SK-N-SH treated with all-trans-retinoic acid at 6 μM for 48 hours (cell line): ENCODE results near the gene KLHL25.

Experiments
- ATAC-seq: fragments of 200-7000 bp; cut with Tn5 transposase; 3 replicates; pipeline ENCODE4 v1.9.1; 2020; ENCODE audit warnings: mild to moderate bottlenecking, moderate library complexity
- ARNTL ChIP-seq: fragments of 450-650 bp; formaldehyde crosslinking; IDR thresholded peaks from 2 replicates; pipeline ENCODE4 v1.5.0; 2020; ENCODE audit warnings: low read depth, mild to moderate bottlenecking, moderate library complexity, borderline replicate concordance
- BACH2 ChIP-seq: fragments of 250-450 bp; sonication (Bioruptor Pico); IDR thresholded peaks from 2 replicates; pipeline ENCODE4 v1.9.0; 2021; ENCODE audit warnings: mild to moderate bottlenecking, borderline replicate concordance
- CREB5 ChIP-seq: fragments of 250-450 bp; sonication (Bioruptor Pico); IDR thresholded peaks from 2 replicates; pipeline ENCODE4 v1.5.1; 2020; ENCODE audit warnings: low read depth, mild to moderate bottlenecking, moderate library complexity
- CSDC2 ChIP-seq: fragments of 250-450 bp; sonication (Bioruptor Pico); IDR thresholded peaks from 2 replicates; pipeline ENCODE4 v1.5.0; 2020; ENCODE audit warnings: mild to moderate bottlenecking, moderate library complexity
- CSRNP3 ChIP-seq: fragments of 250-450 bp; sonication (Bioruptor Pico); IDR thresholded peaks from 2 replicates; pipeline ENCODE4 v1.5.1; 2021; ENCODE audit warnings: mild to moderate bottlenecking, moderate library complexity
- ESRRG ChIP-seq: fragments of 250-450 bp; sonication (Bioruptor Pico); IDR thresholded peaks from 2 replicates; pipeline ENCODE4 v1.6.1; 2021; ENCODE audit warnings: mild to moderate bottlenecking
- RARB ChIP-seq: fragments of 250-450 bp; sonication (Bioruptor Pico); IDR thresholded peaks from 2 replicates; pipeline ENCODE4 v1.8.0; 2021; ENCODE audit warnings: mild to moderate bottlenecking, moderate library complexity
- SNAI2 ChIP-seq: fragments of 250-450 bp; sonication (Bioruptor Pico); IDR thresholded peaks from 2 replicates; pipeline ENCODE4 v1.5.0; 2020; ENCODE audit warnings: mild to moderate bottlenecking, moderate library complexity
- TOX ChIP-seq: fragments of 250-450 bp; sonication (Bioruptor Pico); IDR thresholded peaks from 2 replicates; pipeline ENCODE4 v1.8.0; 2021; ENCODE audit warnings: mild to moderate bottlenecking, moderate library complexity, borderline replicate concordance
- TSHZ2 ChIP-seq: fragments of 250-450 bp; sonication (Bioruptor Pico); IDR thresholded peaks from 2 replicates; pipeline ENCODE4 v1.5.0; 2020; ENCODE audit warnings: mild to moderate bottlenecking, moderate library complexity
- ZC3H10 ChIP-seq: fragments of 250-450 bp; sonication (Bioruptor Pico); IDR thresholded peaks from 2 replicates; pipeline ENCODE4 v1.5.1; 2021; ENCODE audit warnings: mild to moderate bottlenecking, moderate library complexity
- ZFP3 ChIP-seq: fragments of 250-450 bp; sonication (Bioruptor Pico); IDR thresholded peaks from 2 replicates; pipeline ENCODE4 v1.5.0; 2020; ENCODE audit warnings: mild to moderate bottlenecking, moderate library complexity
- ZFP30 ChIP-seq: fragments of 450-650 bp; formaldehyde crosslinking; IDR thresholded peaks from 2 replicates; pipeline ENCODE4 v1.5.0; 2022; ENCODE audit warnings: mild to moderate bottlenecking, moderate library complexity
- ZNF565 ChIP-seq: fragments of 450-650 bp; formaldehyde crosslinking; conservative IDR thresholded peaks from 2 replicates; pipeline ENCODE4 v1.5.0; 2020; ENCODE audit warnings: low read depth, mild to moderate bottlenecking, moderate library complexity
- ZNF70 ChIP-seq: fragments of 450-650 bp; formaldehyde crosslinking; IDR thresholded peaks from 2 replicates; pipeline ENCODE4 v1.5.0; 2020; ENCODE audit warnings: mild to moderate bottlenecking, moderate library complexity
- ZNF8 ChIP-seq: fragments of 450-650 bp; formaldehyde crosslinking; IDR thresholded peaks from 2 replicates; pipeline ENCODE4 v1.5.0; 2020; ENCODE audit warnings: mild to moderate bottlenecking, moderate library complexity
- TF ChIP-seq, protein P1 (sequence below): fragments of 250-450 bp; sonication (Bioruptor Pico); IDR thresholded peaks from 2 replicates; pipeline ENCODE4 v1.8.0; 2020; ENCODE audit warnings: mild to moderate bottlenecking, moderate library complexity, borderline replicate concordance
- TF ChIP-seq, protein P2 (sequence below): fragments of 250-450 bp; sonication (Bioruptor Pico); IDR thresholded peaks from 2 replicates; pipeline ENCODE4 v1.8.0; 2021; ENCODE audit warnings: low read depth, mild to moderate bottlenecking, moderate library complexity, borderline replicate concordance

The KLHL25 gene

GRCh38 chr15:85741662-85742061 lies 53.1 kb downstream of the KLHL25 start:
- TF ChIP-seq TOX (CRISPR knock-in tag) (no peak), ESRRG (CRISPR knock-in tag) (no peak), CREB5 (CRISPR knock-in tag) (no peak)
- ATAC-seq = no peak

GRCh38 chr15:85741021-85741421 lies 53.7 kb downstream of the KLHL25 start:
- TF ChIP-seq TOX (CRISPR knock-in tag) (no peak), BACH2 (no peak), ZFP3 (CRISPR knock-in tag) (no peak), CSRNP3 (no peak), ARNTL (CRISPR knock-in tag) (no peak), TSHZ2 (no peak), ZFP30 (no peak), RARB (no peak), ESRRG (CRISPR knock-in tag) (no peak), ZNF70 (no peak), ZNF565 (CRISPR knock-in tag) (no peak), CSDC2 (CRISPR knock-in tag) (no peak), ZC3H10 (CRISPR knock-in tag) (no peak), SNAI2 (no peak)
- TF ChIP-seq, protein P1, sequence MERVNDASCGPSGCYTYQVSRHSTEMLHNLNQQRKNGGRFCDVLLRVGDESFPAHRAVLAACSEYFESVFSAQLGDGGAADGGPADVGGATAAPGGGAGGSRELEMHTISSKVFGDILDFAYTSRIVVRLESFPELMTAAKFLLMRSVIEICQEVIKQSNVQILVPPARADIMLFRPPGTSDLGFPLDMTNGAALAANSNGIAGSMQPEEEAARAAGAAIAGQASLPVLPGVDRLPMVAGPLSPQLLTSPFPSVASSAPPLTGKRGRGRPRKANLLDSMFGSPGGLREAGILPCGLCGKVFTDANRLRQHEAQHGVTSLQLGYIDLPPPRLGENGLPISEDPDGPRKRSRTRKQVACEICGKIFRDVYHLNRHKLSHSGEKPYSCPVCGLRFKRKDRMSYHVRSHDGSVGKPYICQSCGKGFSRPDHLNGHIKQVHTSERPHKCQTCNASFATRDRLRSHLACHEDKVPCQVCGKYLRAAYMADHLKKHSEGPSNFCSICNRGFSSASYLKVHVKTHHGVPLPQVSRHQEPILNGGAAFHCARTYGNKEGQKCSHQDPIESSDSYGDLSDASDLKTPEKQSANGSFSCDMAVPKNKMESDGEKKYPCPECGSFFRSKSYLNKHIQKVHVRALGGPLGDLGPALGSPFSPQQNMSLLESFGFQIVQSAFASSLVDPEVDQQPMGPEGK (CRISPR knock-in tag) = no peak
- no peak for ATAC-seq

DNA sequence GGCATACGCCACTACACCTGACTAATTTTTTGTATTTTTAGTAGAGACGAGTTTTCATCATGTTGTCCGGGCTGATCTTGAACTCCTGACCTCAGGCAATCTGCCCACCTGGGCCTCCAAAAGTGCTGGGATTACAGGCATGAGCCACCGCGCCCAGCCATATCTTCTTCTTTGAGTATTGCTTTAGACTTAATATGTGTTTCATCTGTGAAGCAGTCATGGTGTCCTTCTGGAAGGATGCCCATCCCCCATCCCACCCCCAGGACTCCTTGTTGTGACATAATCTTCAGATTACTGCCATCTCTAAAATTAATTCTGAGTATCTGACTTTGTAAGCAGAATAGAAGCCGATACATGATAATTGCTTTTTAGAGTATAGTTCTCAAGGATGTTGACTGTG lies 57.7 kb downstream of the KLHL25 start:
- TF ChIP-seq, protein P2, sequence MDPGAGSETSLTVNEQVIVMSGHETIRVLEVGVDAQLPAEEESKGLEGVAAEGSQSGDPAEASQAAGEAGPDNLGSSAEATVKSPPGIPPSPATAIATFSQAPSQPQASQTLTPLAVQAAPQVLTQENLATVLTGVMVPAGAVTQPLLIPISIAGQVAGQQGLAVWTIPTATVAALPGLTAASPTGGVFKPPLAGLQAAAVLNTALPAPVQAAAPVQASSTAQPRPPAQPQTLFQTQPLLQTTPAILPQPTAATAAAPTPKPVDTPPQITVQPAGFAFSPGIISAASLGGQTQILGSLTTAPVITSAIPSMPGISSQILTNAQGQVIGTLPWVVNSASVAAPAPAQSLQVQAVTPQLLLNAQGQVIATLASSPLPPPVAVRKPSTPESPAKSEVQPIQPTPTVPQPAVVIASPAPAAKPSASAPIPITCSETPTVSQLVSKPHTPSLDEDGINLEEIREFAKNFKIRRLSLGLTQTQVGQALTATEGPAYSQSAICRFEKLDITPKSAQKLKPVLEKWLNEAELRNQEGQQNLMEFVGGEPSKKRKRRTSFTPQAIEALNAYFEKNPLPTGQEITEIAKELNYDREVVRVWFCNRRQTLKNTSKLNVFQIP (CRISPR knock-in tag) = no peak
- TF ChIP-seq ARNTL (CRISPR knock-in tag) (no peak), TOX (CRISPR knock-in tag) (no peak), ZNF565 (CRISPR knock-in tag) (no peak), ZNF8 (CRISPR knock-in tag) (no peak), CREB5 (CRISPR knock-in tag) (no peak), CSRNP3 (no peak)
- ATAC-seq = no peak
